ENCODE data around the gene PLD5. TPM values are rescaled to one million over a fixed set of nuclear protein-coding genes. Genes with fewer than 3 reads are reported as not detected.

PLD5 gene
- polyA plus RNA-seq, 1 donor from 2014 or later, result not detected

- H3K4me3 Mint-ChIP-seq, result no peak overlapping the region
- H3K27me3 Mint-ChIP-seq, result peaks cover 1% of the 10 kb centered on the region
- no peak overlapping the region for H3K27ac Mint-ChIP-seq
- H3K9me3 Mint-ChIP-seq, result peaks cover 1 to 12% (median 2%) of the 10 kb centered on the region in 3 donors
- no peaks in the 10 kb centered on the region for H3K36me3 Mint-ChIP-seq
- no peaks in the 10 kb centered on the region for H3K4me1 Mint-ChIP-seq
These were observed 481.3 kb downstream of the PLD5 start for GRCh38 chr1:242043165-242043564.

- Mint-ChIP-seq H3K4me1 (no peaks in the 10 kb centered on the region), H3K36me3 (peaks cover 1% of the 10 kb centered on the region), H3K4me3 (no peak overlapping the region), H3K27ac (peak overlapping the region in 1 of 3 donors; percentile 50), H3K27me3 (peaks cover 1% of the 10 kb centered on the region), H3K9me3 (peaks cover 0 to 5% (median 0%) of the 10 kb centered on the region in 3 donors)
These were observed 490.1 kb downstream of the PLD5 start for GRCh38 chr1:242034392-242034791.

DNA sequence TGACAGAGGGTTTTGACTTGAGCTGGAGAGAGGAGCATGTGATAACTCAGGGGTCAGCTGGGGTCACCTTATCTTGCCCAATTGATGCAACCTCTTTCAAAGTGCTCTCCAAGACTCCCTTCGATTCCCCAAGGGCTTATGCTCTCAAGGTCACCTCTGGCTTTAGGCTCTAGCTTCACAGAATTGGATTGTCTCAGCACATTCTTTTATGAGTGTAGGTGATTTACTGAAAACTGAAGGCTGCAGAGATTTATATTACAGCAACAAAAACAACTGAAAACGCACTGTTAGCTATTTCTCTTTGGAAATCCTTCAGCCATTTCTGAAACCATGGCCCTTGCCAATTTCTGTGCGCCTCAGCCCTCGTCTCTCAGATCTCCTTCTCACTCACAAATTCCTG, 491.1 kb downstream of the PLD5 start:
- Mint-ChIP-seq H3K4me3 (no peak overlapping the region), H3K27me3 (peaks cover 1% of the 10 kb centered on the region), H3K9me3 (peaks cover 0 to 5% (median 0%) of the 10 kb centered on the region in 3 donors), H3K27ac (no peak overlapping the region), H3K4me1 (no peaks in the 10 kb centered on the region), H3K36me3 (peaks cover 1% of the 10 kb centered on the region)
